Measurements from ENCODE around the gene YPEL5.
"Not testable (repeated sequence)": the region's sequence is repeated elsewhere in the genome, so short reads cannot be mapped to it uniquely, and the experiment has no call there.

Gene YPEL5

GRCh38 chr2:30146337-30147195 lies at the start of gene YPEL5:
Gene YPEL5 (plus strand): TSS chr2:30147007. CDS start chr2:30156652, 9,645 bp downstream.
- peak within 1 kb of the TSS; percentile 62 for H3K4me3 ChIP-seq (ENCODE audit: low read depth, low read length)

DNA sequence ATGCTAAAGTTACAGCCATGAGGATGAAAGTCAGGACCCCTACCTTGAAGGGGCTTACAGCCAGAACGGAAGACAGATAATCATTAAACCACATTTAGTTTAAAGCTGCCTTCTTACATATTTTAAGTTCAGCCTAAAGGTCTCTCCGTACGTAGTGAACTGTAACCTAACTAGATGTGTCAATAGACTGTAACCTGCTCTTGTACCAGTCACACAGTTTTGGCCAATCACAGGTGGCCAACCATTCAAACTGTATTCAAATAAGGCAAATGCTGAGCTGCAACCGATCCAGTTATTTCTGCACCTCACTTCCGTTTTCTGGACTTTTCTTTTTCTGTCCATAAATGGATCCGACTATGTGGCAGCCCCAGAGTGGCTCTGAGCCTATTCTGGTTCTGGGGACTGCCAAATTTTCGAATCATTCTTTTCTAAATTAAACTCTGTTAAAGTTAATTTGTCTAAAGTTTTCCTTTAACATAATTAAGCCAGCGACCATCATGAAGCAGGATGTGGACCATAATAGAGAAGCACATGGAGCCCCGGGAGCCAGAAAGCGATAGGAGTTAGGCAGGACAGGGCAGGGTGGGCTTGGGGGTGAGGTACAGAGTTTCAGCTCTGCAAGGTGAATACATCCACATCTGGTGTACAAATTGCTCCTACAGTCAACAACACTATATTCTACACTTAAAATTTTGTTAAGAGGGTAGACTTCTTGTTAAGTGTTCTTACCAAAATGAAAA lies 48.4 kb upstream of the YPEL5 start:
- H3K4me3 ChIP-seq (ENCODE audit: low read depth, low read length) = no peak overlapping the region

DNA sequence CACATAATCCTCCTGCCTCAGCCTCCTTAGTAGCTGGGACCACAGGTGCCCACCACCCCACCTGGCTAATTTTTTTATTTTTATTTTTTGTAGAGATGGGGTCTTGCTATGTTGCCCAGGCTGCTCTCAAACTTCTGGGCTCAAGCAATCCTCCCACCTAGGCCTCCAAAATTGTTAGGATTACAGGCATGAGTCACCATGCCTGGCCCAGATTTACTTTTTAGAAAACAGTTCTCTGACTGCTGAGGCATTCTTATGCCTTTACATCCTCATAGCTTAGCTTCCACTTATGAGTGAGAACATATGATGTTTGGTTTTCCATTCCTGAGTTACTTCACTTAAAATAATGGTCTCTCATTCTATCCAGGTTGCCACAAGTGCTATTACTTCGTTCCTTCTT lies 47.4 kb upstream of the YPEL5 start:
- H3K4me3 ChIP-seq (ENCODE audit: low read depth, low read length) = not testable (repeated sequence)

GRCh38 chr2:30100691-30101090 lies 46.1 kb upstream of the YPEL5 start:
- H3K4me3 ChIP-seq (ENCODE audit: low read depth, low read length) = not testable (repeated sequence)

DNA sequence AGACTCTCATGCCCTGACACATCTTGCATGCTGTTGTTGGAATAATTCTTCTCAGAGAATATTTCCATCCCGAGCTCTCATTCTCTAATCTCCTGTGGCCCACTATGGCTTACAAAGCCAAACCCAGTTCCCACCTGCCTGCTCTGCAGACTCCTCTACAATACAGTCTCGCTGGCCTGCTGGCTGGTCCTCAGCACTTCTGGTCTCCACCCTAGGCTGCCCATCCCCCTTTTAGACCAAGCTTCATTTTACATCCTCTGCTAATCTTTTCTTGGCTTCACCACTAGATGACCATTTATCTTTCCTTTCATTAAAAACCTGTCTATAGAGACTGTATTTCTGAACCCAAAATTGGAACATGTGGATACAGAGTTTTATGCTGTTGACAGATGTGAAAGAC lies 42.5 kb upstream of the YPEL5 start:
- H3K4me3 ChIP-seq (ENCODE audit: low read depth, low read length) = no peak overlapping the region

- H3K4me3 ChIP-seq (ENCODE audit: low read depth, low read length) = no peak overlapping the region
Observed at GRCh38 chr2:30105556-30105955, 41.3 kb upstream of the YPEL5 start.

- H3K4me3 ChIP-seq (ENCODE audit: low read depth, low read length) = no peak overlapping the region
Observed at GRCh38 chr2:30106543-30106942, 40.3 kb upstream of the YPEL5 start.

- H3K4me3 ChIP-seq (ENCODE audit: low read depth, low read length) = no peak overlapping the region
Observed at GRCh38 chr2:30108192-30108591, 38.6 kb upstream of the YPEL5 start.

- H3K4me3 ChIP-seq (ENCODE audit: low read depth, low read length) = no peak overlapping the region
Observed at GRCh38 chr2:30108851-30109250, 38.0 kb upstream of the YPEL5 start.

DNA sequence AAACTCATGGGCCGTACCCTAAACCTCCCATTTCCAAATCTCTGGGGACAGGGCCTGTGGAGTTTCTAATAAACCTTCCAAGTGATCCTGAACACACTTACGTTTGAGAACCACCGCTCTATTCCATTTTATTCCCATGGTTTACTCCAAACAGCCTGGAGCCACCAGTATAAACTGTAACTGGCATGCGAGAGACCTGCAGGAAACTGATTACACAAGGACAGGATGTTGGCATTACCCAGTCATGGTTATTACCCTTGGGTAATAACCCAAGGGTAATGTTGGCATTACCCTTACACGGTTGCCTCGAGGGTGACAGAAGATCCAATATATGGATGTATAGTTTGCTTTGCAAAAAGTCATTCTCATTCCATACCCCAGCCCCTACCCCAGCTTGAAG lies 37.0 kb upstream of the YPEL5 start:
- H3K4me3 ChIP-seq (ENCODE audit: low read depth, low read length) = no peak overlapping the region

DNA sequence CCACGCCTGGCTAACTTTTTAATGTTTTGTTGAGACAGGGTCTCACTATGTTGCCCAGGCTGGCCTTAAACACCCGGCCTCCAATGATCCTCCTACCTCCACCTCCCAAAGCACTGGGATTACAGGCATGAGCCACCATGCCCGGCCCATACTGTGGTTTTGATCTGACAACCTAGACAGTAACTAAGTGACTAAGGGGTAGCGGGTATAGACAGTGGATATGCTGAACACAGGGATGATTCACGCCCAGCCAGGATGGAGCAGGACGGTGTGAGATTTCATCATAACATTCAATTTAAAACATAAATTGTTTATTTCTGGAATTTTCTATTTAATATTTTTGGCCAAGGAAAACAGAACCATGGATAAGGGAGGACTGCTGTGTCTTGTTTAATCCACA lies 36.0 kb upstream of the YPEL5 start:
- no peak overlapping the region for H3K4me3 ChIP-seq (ENCODE audit: low read depth, low read length)

- not testable (repeated sequence) for H3K4me3 ChIP-seq (ENCODE audit: low read depth, low read length)
Observed at GRCh38 chr2:30111186-30111585, 35.6 kb upstream of the YPEL5 start.

DNA sequence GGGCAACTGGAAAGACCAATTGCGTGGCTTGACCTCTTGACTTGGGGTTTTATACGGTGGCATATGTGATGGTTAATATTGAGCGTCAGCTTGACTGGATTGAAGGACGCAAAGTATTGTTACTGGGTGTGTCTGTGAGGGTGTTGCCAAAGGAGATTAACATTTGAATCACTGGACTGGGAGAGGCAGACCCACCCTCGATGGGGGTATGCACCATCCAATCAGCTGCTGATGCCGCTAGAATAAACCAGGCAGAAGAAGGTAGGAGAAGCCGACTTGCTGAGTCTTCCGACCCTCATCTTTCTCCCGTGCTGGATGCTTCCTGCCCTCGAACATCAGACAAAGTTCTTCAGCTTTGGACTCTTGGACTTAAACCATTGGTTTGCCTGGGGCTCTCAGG lies 34.2 kb upstream of the YPEL5 start:
- no peak overlapping the region for H3K4me3 ChIP-seq (ENCODE audit: low read depth, low read length)

DNA sequence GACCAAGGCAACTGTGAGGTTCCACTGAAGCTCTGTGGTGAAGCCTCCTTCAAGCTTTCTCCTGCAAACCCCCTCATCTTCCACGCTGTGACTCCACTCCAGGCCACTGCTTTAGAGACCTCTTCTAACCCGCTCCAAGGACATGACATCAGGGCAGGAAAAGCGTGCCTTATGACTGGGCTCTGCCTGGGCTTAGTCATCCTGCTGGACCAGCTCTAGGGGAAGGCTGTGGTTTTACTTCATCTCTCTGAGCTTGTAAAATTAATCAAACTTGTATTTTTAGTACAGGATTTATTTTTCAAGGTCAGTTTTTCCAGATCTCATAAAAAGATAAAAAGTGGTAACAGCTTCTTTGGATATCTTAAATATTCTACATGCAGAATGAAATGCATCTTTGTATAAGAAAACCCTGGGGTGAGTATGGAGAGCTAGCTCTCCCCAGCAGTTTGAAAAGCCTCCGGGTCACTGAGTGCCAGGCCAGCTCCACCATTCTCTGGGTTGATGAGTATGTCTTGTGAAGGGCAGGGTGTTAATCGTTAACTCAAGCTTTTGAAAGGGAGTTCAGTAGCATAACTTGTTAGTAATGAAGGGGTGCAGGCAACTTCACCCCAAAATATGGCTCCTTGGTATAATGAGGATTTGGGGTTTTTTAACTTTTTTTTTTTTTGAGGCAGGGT lies 33.1 kb upstream of the YPEL5 start:
- H3K4me3 ChIP-seq (ENCODE audit: low read depth, low read length) = no peak overlapping the region

- no peak overlapping the region for H3K4me3 ChIP-seq (ENCODE audit: low read depth, low read length)
Observed at GRCh38 chr2:30115141-30115980, 31.4 kb upstream of the YPEL5 start.

DNA sequence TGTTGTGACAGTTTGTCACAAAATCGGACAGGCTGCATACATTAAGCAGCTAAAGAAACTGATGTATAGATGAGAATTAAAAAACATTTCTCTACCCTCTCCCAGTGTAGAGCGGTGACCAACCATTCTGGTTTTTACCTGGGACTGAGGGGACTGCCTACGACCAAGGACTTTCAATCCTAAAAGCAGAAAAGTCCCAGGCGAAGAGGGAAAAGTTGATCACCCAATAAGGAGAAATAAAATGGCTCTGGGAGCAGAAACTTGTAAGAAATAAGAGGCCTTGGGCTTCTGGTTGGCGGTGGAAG lies 30.9 kb upstream of the YPEL5 start:
- no peak overlapping the region for H3K4me3 ChIP-seq (ENCODE audit: low read depth, low read length)

DNA sequence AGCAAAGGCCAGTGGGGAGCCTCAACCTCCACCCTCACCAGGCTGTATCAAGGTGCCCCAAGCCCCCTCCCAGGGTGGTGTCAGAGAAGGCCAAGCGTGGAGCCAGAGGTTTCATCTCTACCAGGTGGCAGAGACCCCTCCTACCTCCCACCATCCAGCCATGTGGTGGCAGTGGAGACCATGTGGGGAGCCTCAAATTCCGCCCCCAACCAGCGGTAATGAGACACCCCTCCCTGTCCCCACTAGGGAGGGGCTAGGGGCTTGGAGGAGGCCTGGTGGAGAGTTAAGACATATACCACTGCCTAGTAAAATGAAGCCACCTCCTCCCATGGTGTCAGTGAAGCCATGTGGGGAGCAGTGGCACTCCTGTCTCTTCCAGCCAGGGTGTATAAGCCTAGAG lies 24.4 kb upstream of the YPEL5 start:
- no peak overlapping the region for H3K4me3 ChIP-seq (ENCODE audit: low read depth, low read length)

GRCh38 chr2:30127016-30127893 lies 19.6 kb upstream of the YPEL5 start:
- H3K4me3 ChIP-seq (ENCODE audit: low read depth, low read length) = no peak overlapping the region

GRCh38 chr2:30134582-30134981 lies 12.2 kb upstream of the YPEL5 start:
- H3K4me3 ChIP-seq (ENCODE audit: low read depth, low read length) = no peak overlapping the region

GRCh38 chr2:30135541-30135940 lies 11.3 kb upstream of the YPEL5 start:
- H3K4me3 ChIP-seq (ENCODE audit: low read depth, low read length) = no peak overlapping the region
